ENCODE measurements around the gene SUSD5. TPM values are rescaled to one million over a fixed set of nuclear protein-coding genes. Genes with fewer than 3 reads are reported as not detected.
"Not testable (repeated sequence)": the region's sequence is repeated elsewhere in the genome, so short reads cannot be mapped to it uniquely, and the experiment has no call there.

Gene SUSD5
- total RNA-seq, 8 experiments from 2014 or later: 0.20 to 14.0 (median 0.77) TPM

DNA sequence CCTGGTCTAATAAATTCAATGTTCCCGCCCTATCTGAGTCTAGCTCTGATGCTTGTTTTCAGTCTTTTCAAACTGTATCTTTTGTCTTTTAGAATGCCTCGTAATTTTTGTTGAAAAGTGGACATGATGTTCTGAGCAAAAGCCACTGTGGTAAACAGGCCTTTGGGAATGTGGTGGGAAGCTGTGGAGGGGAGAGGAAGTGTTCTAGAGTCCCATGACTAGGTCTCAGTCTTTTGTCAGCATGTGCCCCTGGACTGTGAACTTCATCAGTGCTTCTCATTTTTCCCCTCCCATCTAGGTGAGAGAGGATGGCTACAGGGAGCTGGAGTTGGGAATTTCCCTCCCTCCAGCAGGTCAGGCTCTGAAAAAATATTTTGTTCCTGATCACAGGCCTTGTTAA, 33.7 kb downstream of the SUSD5 start:
- Histone ChIP-seq H3K4me3 (no peak overlapping the region), H3K27ac (no peak overlapping the region), H3K4me1 (replicated peaks in 1 of 2) (no peaks in the 10 kb centered on the region)
- 40 to 89% (median 54%) methylated on average over 1 to 2 of the region's 2 CpGs; no CpG with 5 or more reads in 1 of the 10 experiments for WGBS, 10 experiments
- in situ Hi-C loops (cut with MboI; ENCODE audit: low pct_unique_long_range_greater_than_20kb in 2 of 9, low sequenced_read_pairs in 9 of 9, unreplicated experiment in 9 of 9): no loop called here
- no peak for ATAC-seq (replicated peaks in 6 of 8)

DNA sequence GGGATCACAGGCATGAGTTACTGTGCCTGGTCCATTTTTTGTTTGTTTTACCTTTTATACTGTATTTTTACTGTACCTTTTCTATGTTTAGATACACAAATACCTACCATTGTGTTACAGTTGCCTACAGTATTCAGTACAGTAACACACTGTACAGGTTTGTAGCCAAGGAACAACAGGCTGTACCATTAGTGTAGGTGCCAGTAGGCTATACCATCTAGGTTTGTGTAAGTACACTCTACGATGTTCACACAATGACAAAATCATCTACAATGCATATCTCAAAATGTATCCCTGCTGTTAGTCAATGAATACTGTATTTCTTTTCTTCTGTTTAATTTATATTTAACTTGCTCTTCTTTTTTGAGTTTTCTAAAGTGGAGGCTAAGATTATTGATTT, 37.0 kb downstream of the SUSD5 start:
- H3K4me1 ChIP-seq (replicated peaks in 1 of 2); H3K4me3 ChIP-seq; ATAC-seq (replicated peaks in 6 of 8); H3K27ac ChIP-seq; in situ Hi-C loops (cut with MboI; ENCODE audit: low pct_unique_long_range_greater_than_20kb in 2 of 9, low sequenced_read_pairs in 9 of 9, unreplicated experiment in 9 of 9): not testable (repeated sequence)
- WGBS, 10 experiments: 64 to 100% (median 100%) methylated on average over 1 of the region's 1 CpG

DNA sequence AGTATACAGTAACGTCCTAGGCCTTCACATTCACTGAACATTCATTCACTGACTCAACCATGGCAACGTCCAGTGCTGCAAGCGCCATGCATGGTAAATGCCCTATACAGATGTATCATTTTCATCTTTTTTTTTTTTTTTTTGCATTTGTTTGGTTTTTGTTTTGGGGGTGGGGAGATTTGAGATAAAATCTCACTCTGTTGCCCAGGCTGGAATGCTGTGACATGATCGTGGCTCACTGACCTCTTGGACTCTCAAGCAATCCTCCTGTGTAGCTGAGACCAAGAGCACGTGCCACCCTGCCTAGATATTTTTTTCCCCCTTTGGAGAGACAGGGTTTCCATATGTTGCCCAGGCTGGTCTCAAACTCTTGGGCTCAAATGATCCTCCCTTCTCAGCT, 37.4 kb downstream of the SUSD5 start:
- no peak for ATAC-seq (replicated peaks in 6 of 8)
- no peaks in the 10 kb centered on the region for H3K4me1 ChIP-seq (replicated peaks in 1 of 2)
- no peak overlapping the region for H3K4me3 ChIP-seq
- in situ Hi-C loops (cut with MboI; ENCODE audit: low pct_unique_long_range_greater_than_20kb in 2 of 9, low sequenced_read_pairs in 9 of 9, unreplicated experiment in 9 of 9): no loop called here
- WGBS, 10 experiments: 26 to 96% (median 86%) methylated on average over 2 to 5 of the region's 5 CpGs
- H3K27ac ChIP-seq: no peak overlapping the region

- no peak overlapping the region for H3K4me3 ChIP-seq
- ATAC-seq (replicated peaks in 6 of 8): no peak
- WGBS, 10 experiments: 11 to 89% (median 69%) methylated on average over 1 of the region's 1 CpG; no CpG with 5 or more reads in 3 of the 10 experiments
- H3K27ac ChIP-seq: no peak overlapping the region
- in situ Hi-C loops (cut with MboI; ENCODE audit: low pct_unique_long_range_greater_than_20kb in 2 of 9, low sequenced_read_pairs in 9 of 9, unreplicated experiment in 9 of 9): no loop called here
- H3K4me1 ChIP-seq (replicated peaks in 1 of 2): no peaks in the 10 kb centered on the region
Measured at GRCh38 chr3:33179132-33179531, 39.5 kb downstream of the SUSD5 start.

- WGBS, 10 experiments: 20 to 100% (median 89%) methylated on average over 1 to 16 of the region's 19 CpGs
- ATAC-seq (replicated peaks in 6 of 8): no peak
- Histone ChIP-seq H3K4me3 (no peak overlapping the region), H3K27ac (no peak overlapping the region), H3K4me1 (replicated peaks in 1 of 2) (no peaks in the 10 kb centered on the region)
- in situ Hi-C loops (cut with MboI; ENCODE audit: low pct_unique_long_range_greater_than_20kb in 2 of 9, low sequenced_read_pairs in 9 of 9, unreplicated experiment in 9 of 9): no loop called here
Measured at GRCh38 chr3:33174711-33175414, 43.7 kb downstream of the SUSD5 start.

DNA sequence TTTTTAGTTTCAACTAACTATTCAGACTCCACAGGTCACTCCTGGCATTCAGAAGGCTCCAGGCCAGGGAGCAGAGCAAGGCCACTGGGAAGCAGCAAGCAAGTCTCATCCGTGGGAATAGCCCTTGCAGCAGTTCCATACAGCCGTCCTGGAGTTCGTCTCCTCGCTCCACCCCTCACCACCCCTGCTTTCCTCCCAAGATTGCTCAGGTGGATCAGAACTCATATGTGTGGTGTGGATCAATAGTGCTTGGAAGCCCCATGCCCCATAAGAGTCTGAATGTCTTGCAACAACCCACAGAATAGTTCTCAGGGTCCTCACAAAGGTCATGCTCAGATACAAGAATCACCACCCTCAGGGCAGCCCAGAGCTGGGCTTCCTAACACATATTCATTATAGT, 44.5 kb downstream of the SUSD5 start:
- in situ Hi-C loops (cut with MboI; ENCODE audit: low pct_unique_long_range_greater_than_20kb in 2 of 9, low sequenced_read_pairs in 9 of 9, unreplicated experiment in 9 of 9): no loop called here
- Histone ChIP-seq H3K4me3 (no peak overlapping the region), H3K4me1 (replicated peaks in 1 of 2) (no peaks in the 10 kb centered on the region), H3K27ac (no peak overlapping the region)
- WGBS, 10 experiments: 60 to 67% methylated on average over 1 to 2 of the region's 4 CpGs; no CpG with 5 or more reads in 8 of the 10 experiments
- ATAC-seq (replicated peaks in 6 of 8): no peak

GRCh38 chr3:33173672-33174071, 44.9 kb downstream of the SUSD5 start:
- ATAC-seq (replicated peaks in 6 of 8): no peak
- no peak overlapping the region for H3K27ac ChIP-seq
- 80 to 100% (median 92%) methylated on average over 1 to 3 of the region's 4 CpGs; no CpG with 5 or more reads in 6 of the 10 experiments for WGBS, 10 experiments
- H3K4me1 ChIP-seq (replicated peaks in 1 of 2): no peaks in the 10 kb centered on the region
- no peak overlapping the region for H3K4me3 ChIP-seq
- in situ Hi-C loops (cut with MboI; ENCODE audit: low pct_unique_long_range_greater_than_20kb in 2 of 9, low sequenced_read_pairs in 9 of 9, unreplicated experiment in 9 of 9): no loop called here

GRCh38 chr3:33173103-33173502, 45.5 kb downstream of the SUSD5 start:
- in situ Hi-C loops (cut with MboI; ENCODE audit: low pct_unique_long_range_greater_than_20kb in 2 of 9, low sequenced_read_pairs in 9 of 9, unreplicated experiment in 9 of 9): no loop called here
- peak in 3 of 8 experiments; percentile 18 to 93 (median 23) for ATAC-seq (replicated peaks in 6 of 8)
- Histone ChIP-seq H3K4me3 (no peak overlapping the region), H3K4me1 (replicated peaks in 1 of 2) (no peaks in the 10 kb centered on the region), H3K27ac (no peak overlapping the region)
- WGBS, 10 experiments: 5 to 83% (median 24%) methylated on average over 1 to 2 of the region's 2 CpGs; no CpG with 5 or more reads in 3 of the 10 experiments

DNA sequence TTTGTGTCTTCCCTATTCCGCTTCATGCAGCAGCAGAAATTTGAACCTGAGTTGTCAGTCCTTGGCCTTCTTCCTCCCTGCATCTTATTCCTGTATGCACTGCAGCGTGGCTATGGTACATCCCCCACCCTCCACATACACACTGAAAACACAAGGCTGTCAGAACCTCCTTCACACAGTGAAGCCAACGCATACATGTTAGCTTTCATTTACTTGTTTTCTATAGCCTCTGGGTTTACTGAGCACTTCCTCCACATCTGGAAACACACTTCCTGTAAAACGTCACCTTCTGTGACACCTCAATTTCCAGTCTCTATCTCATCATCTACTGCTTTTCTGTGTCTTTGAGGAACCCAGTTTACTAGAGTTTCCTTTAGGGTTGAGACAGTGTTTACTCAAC, 47.0 kb downstream of the SUSD5 start:
- Histone ChIP-seq H3K4me1 (replicated peaks in 1 of 2) (no peaks in the 10 kb centered on the region), H3K4me3 (no peak overlapping the region), H3K27ac (no peak overlapping the region)
- no peak for ATAC-seq (replicated peaks in 6 of 8)
- in situ Hi-C loops (cut with MboI; ENCODE audit: low pct_unique_long_range_greater_than_20kb in 2 of 9, low sequenced_read_pairs in 9 of 9, unreplicated experiment in 9 of 9): no loop called here
- 0 to 100% (median 86%) methylated on average over 1 to 4 of the region's 4 CpGs; no CpG with 5 or more reads in 1 of the 10 experiments for WGBS, 10 experiments

DNA sequence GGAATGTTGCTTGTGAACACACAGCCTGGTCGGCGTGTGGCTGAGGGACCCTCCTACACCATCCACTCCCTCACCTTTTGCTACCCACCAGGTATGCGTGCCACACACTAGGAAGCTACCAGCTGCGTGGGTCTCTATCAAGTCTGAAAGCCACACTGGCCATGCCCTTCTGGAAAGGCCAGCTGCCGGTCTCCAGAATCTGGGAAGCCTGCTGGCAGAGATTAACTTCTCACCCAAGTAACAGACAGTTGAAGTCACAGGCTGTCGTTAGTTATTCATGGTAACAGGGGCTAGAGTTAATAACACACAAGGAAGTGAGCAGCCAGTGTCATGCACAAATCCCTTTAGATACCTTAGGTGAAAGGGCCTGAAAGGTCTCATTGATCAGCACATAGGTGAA, 48.1 kb downstream of the SUSD5 start:
- Histone ChIP-seq H3K4me1 (replicated peaks in 1 of 2) (no peaks in the 10 kb centered on the region), H3K4me3 (no peak overlapping the region), H3K27ac (no peak overlapping the region)
- no peak for ATAC-seq (replicated peaks in 6 of 8)
- 83 to 100% (median 93%) methylated on average over 1 to 4 of the region's 6 CpGs; no CpG with 5 or more reads in 4 of the 10 experiments for WGBS, 10 experiments
- in situ Hi-C loops (cut with MboI; ENCODE audit: low pct_unique_long_range_greater_than_20kb in 2 of 9, low sequenced_read_pairs in 9 of 9, unreplicated experiment in 9 of 9): no loop called here

GRCh38 chr3:33167716-33168336, 50.8 kb downstream of the SUSD5 start:
- no peak overlapping the region for H3K4me3 ChIP-seq
- ATAC-seq (replicated peaks in 6 of 8): peak in 2 of 8 experiments; percentile 57 to 79
- H3K27ac ChIP-seq: no peak overlapping the region
- in situ Hi-C loops (cut with MboI; ENCODE audit: low pct_unique_long_range_greater_than_20kb in 2 of 9, low sequenced_read_pairs in 9 of 9, unreplicated experiment in 9 of 9): no loop called here
- H3K4me1 ChIP-seq (replicated peaks in 1 of 2): no peaks in the 10 kb centered on the region
- WGBS, 10 experiments: 20 to 86% (median 60%) methylated on average over 1 to 3 of the region's 3 CpGs; no CpG with 5 or more reads in 1 of the 10 experiments

DNA sequence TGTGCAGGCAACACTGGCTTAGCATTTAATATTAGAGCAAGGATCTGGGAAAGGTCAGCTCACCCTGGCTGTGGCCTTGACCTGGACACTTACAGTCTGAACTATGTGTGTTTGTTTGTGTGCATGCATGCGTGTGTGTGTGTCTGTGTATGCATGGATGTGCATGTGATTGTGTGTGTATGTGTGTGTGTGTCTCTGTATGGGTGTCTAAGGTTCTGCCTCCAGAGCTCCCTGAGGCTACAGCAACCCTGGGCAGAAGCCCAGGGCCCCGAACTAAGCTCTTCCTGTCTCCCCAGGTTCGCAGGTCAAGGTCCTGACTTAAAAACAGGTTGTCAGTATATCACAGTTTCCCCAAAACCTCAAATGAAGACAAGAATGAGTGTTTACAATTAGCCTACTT, 51.3 kb downstream of the SUSD5 start:
- Histone ChIP-seq H3K4me1 (replicated peaks in 1 of 2) (no peaks in the 10 kb centered on the region), H3K27ac (no peak overlapping the region), H3K4me3 (no peak overlapping the region)
- no peak for ATAC-seq (replicated peaks in 6 of 8)
- in situ Hi-C loops (cut with MboI; ENCODE audit: low pct_unique_long_range_greater_than_20kb in 2 of 9, low sequenced_read_pairs in 9 of 9, unreplicated experiment in 9 of 9): no loop called here
- 67 to 100% (median 79%) methylated on average over 1 to 3 of the region's 3 CpGs; no CpG with 5 or more reads in 6 of the 10 experiments for WGBS, 10 experiments

GRCh38 chr3:33166095-33166494, 52.5 kb downstream of the SUSD5 start:
- no peak for ATAC-seq (replicated peaks in 6 of 8)
- Histone ChIP-seq H3K4me1 (replicated peaks in 1 of 2) (no peaks in the 10 kb centered on the region), H3K4me3 (no peak overlapping the region), H3K27ac (no peak overlapping the region)
- 51 to 100% (median 83%) methylated on average over 1 to 2 of the region's 2 CpGs; no CpG with 5 or more reads in 3 of the 10 experiments for WGBS, 10 experiments
- in situ Hi-C loops (cut with MboI; ENCODE audit: low pct_unique_long_range_greater_than_20kb in 2 of 9, low sequenced_read_pairs in 9 of 9, unreplicated experiment in 9 of 9): no loop called here
